HCT116 (cell line): ENCODE results near the gene NDUFAF7. TPM values are rescaled to one million over a fixed set of nuclear protein-coding genes. Genes with fewer than 3 reads are reported as not detected.

Experiments
- ATAC-seq: fragments of 200-7000 bp; cut with Tn5 transposase; 2 replicates; pipeline ENCODE4 v1.9.1; 2020; ENCODE audit warnings: mild to moderate bottlenecking, moderate library complexity
- BruUV-seq: library from RNA; stranded (reverse); fragments of 400-500 nt; replicated peaks from 2 replicates; lab custom pipeline; 2021; lab: Mats Ljungman, UMichigan
- CTCF ChIA-PET: fragments of 300-600 bp; sonication (Branson Sonifier 250); formaldehyde crosslinking; loops from one replicate; lab custom pipeline; 2021; ENCODE audit warnings: antibody characterized with exemption; lab: Charles Lee
- POLR2A ChIA-PET: fragments of 300-600, 350-600 bp; sonication (Branson Sonifier 250); formaldehyde crosslinking; loops from one replicate; lab custom pipeline; 2021; ENCODE audit warnings: antibody characterized with exemption; lab: Charles Lee
- RAD21 ChIA-PET, 2 experiments: fragments of 300-600 bp; sonication (Branson Sonifier 250); formaldehyde crosslinking; loops; one replicate each; lab custom pipeline; 2023; ENCODE audit warnings: low total read pairs in 2 of 2; ENCODE audit not compliant: uncharacterized antibody in 2 of 2, unreplicated experiment in 2 of 2, low non-redundant PET in 1 of 2; lab: Charles Lee
- DNase-seq: peaks from one replicate; pipeline ENCODE4 v3.0.0-alpha.2; 2010; ENCODE audit warnings: low read depth, low spot score
- H2AFZ ChIP-seq: fragments of 200-600 bp; shearing (Covaris generic), sonication (generic); 2 replicates; pipeline ENCODE4 v1.6.1; 2017; ENCODE audit warnings: low read depth, mixed run types, mixed read lengths, antibody characterized with exemption, low read length; ENCODE audit not compliant: poor library complexity, severe bottlenecking
- H3K27ac ChIP-seq: 2 replicates; pipeline ENCODE4 v1.5.1; 2012; ENCODE audit warnings: low read depth, low read length
- H3K27me3 ChIP-seq: fragments of 200-600 bp; sonication (generic); 2 replicates; pipeline ENCODE4 v1.6.1; 2016; ENCODE audit warnings: mixed run types, low read length, mixed read lengths; ENCODE audit not compliant: insufficient read depth
- H3K36me3 ChIP-seq, 2 experiments: fragments of 200-500 bp in 1 of 2; fragments of 200-600 bp in 1 of 2; sonication (Bioruptor generic) in 1 of 2; sonication (generic) in 1 of 2; 2 replicates each; pipeline versions ENCODE4 v1.5.1 to v1.6.1; 2014 to 2016; ENCODE audit warnings: low read length in 2 of 2, inconsistent platforms in 1 of 2, mixed read lengths in 1 of 2, mixed run types in 1 of 2; ENCODE audit not compliant: insufficient read depth in 2 of 2, control insufficient read depth in 1 of 2
- H3K4me1 ChIP-seq, 2 experiments: fragments of 200-600 bp in 1 of 2; sonication (generic) in 1 of 2; 2 replicates each; pipeline versions ENCODE4 v1.5.1 to v1.6.1; 2012 to 2017; ENCODE audit warnings: low read length in 2 of 2, inconsistent platforms in 1 of 2, mild to moderate bottlenecking in 1 of 2, mixed read lengths in 1 of 2, mixed run types in 1 of 2, moderate library complexity in 1 of 2; ENCODE audit not compliant: insufficient read depth in 2 of 2, control insufficient read depth in 1 of 2
- H3K4me2 ChIP-seq: fragments of 200-600 bp; sonication (generic); 2 replicates; pipeline ENCODE4 v1.6.1; 2017; ENCODE audit warnings: mixed run types, low read length, mixed read lengths
- H3K4me3 ChIP-seq, 2 experiments: fragments of 200-600 bp in 1 of 2; sonication (generic) in 1 of 2; replicated peaks in 1 of 2; 2 replicates each; pipeline ENCODE4 v1.5.1; 2011 to 2016; ENCODE audit warnings: low read length in 2 of 2, control low read depth in 1 of 2, low read depth in 1 of 2, mild to moderate bottlenecking in 1 of 2, mixed read lengths in 1 of 2, mixed run types in 1 of 2
- H3K79me2 ChIP-seq: fragments of 200-600 bp; sonication (generic); 2 replicates; pipeline ENCODE4 v1.6.1; 2017; ENCODE audit warnings: mild to moderate bottlenecking, mixed run types, low read length, moderate library complexity, mixed read lengths; ENCODE audit not compliant: insufficient read depth
- H3K9ac ChIP-seq: fragments of 200-600 bp; sonication (generic); 2 replicates; pipeline ENCODE4 v1.6.1; 2016; ENCODE audit warnings: low read length, mixed read lengths
- H3K9me2 ChIP-seq: fragments of 200-600 bp; sonication (generic), shearing (Covaris generic); 2 replicates; pipeline ENCODE4 v1.6.1; 2017; ENCODE audit warnings: mixed run types, mild to moderate bottlenecking, moderate library complexity; ENCODE audit not compliant: insufficient read depth
- H3K9me3 ChIP-seq, 2 experiments: fragments of 200-500 bp in 1 of 2; fragments of 200-600 bp in 1 of 2; sonication (Bioruptor generic) in 1 of 2; sonication (generic) in 1 of 2; 2 replicates each; pipeline ENCODE4 v1.6.1; 2014 to 2017; ENCODE audit warnings: low read length in 2 of 2, mixed read lengths in 2 of 2, inconsistent platforms in 1 of 2, low read depth in 1 of 2, mild to moderate bottlenecking in 1 of 2, mixed run types in 1 of 2, moderate library complexity in 1 of 2; ENCODE audit not compliant: control insufficient read depth in 1 of 2, insufficient read depth in 1 of 2
- H4K20me1 ChIP-seq: fragments of 200-600 bp; sonication (generic), shearing (Covaris generic); 2 replicates; pipeline ENCODE4 v1.6.1; 2017; ENCODE audit warnings: mixed run types, mild to moderate bottlenecking, moderate library complexity; ENCODE audit not compliant: insufficient read depth
- CEBPB ChIP-seq: IDR thresholded peaks from 2 replicates; pipeline ENCODE4 v1.6.1; 2012; ENCODE audit warnings: low read depth
- FOSL1 ChIP-seq: IDR thresholded peaks from 2 replicates; pipeline ENCODE4 v1.6.1; 2012; ENCODE audit warnings: low read depth
- POLR2A ChIP-seq: IDR thresholded peaks from 2 replicates; pipeline ENCODE4 v1.7.0; 2011; ENCODE audit warnings: borderline replicate concordance; ENCODE audit not compliant: insufficient read depth, insufficient read length; ENCODE audit errors: extremely low read depth
- POLR2AphosphoS5 ChIP-seq: IDR thresholded peaks from 2 replicates; pipeline ENCODE4 v1.6.1; 2011; ENCODE audit warnings: mild to moderate bottlenecking, low read depth, low read length, moderate library complexity
- SP1 ChIP-seq: IDR thresholded peaks from 2 replicates; pipeline ENCODE4 v1.6.1; 2012; ENCODE audit warnings: low read depth
- ZBTB33 ChIP-seq: IDR thresholded peaks from 2 replicates; pipeline ENCODE4 v1.6.1; 2011; ENCODE audit warnings: mild to moderate bottlenecking, low read length, moderate library complexity; ENCODE audit not compliant: insufficient replicate concordance; ENCODE audit errors: extremely low read depth
- intact Hi-C: fragments of 100-400 bp; cut with micrococcal nuclease; formaldehyde crosslinking; loops from 2 replicates; pipeline ENCODE4 v1.10.0; 2022
- total RNA-seq: library from RNA; stranded (reverse); gene quantifications from one replicate; pipeline ENCODE4 v1.2.1, GENCODE V29; 2021; ENCODE audit not compliant: unreplicated experiment
- TF ChIP-seq, protein P1 (sequence below), 3 experiments: fragments of 200-600 bp in 1 of 3; sonication (generic) in 1 of 3; IDR thresholded peaks in 2 of 3; conservative IDR thresholded peaks in 1 of 3; 2 replicates each; pipeline ENCODE4 v1.5.1; 2012 to 2017; ENCODE audit warnings: low read depth in 2 of 3, low read length in 2 of 3, antibody characterized with exemption in 1 of 3, borderline replicate concordance in 1 of 3, control low read depth in 1 of 3, mild to moderate bottlenecking in 1 of 3, mixed read lengths in 1 of 3, mixed run types in 1 of 3, moderate library complexity in 1 of 3; ENCODE audit not compliant: insufficient read depth in 1 of 3

Gene NDUFAF7
- total RNA-seq, 1 experiment from 2014 or later, result 21.6 TPM

DNA sequence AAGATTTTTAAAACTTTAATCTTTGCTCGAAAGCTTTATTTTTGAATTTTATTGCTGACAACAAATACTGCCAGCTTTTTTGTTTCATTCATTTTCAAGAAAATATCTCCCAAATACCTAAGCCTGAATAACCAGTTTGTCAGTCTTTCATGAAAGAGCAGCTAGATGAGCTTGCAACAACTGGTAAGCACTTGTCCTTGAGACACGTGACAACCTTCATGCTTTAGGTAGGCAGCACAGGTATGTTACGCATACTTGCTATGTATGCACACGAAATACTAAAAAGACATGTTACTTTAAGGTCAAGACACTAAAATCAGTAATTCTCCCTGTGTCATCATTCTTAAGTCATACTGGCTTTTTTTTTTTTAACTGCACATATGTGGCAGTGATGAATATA lies 12.4 kb upstream of the NDUFAF7 start:
- no peak for ATAC-seq
- Histone ChIP-seq H3K36me3 (peaks cover 61 to 62% of the 10 kb centered on the region in 2 experiments), H3K4me2 (no peak overlapping the region), H3K4me1 (no peaks in the 10 kb centered on the region), H3K79me2 (peaks cover 65% of the 10 kb centered on the region), H3K27ac (no peak overlapping the region), H3K9me3 (no peaks in the 10 kb centered on the region), H3K9me2 (no peaks in the 10 kb centered on the region), H4K20me1 (peaks cover 5% of the 10 kb centered on the region; the same call in 1 of the 2 replicates), H3K27me3 (no peaks in the 10 kb centered on the region), H2AFZ (no peak overlapping the region), H3K4me3 (no peak overlapping the region), H3K9ac (no peak overlapping the region)
- no peak for DNase-seq
- no TSS peak for BruUV-seq
- intact Hi-C loops, result no loop called here
- ChIA-PET CTCF (interaction anchor here (0.7 kb wide), 1 partner anchor 658 kb away, joined by 3 read pairs; no protein-coding TSS in a partner anchor), RAD21 (no interaction called here), POLR2A (no interaction called here)
- TF ChIP-seq SP1, result no peak
- TF ChIP-seq POLR2AphosphoS5, result no peak
- TF ChIP-seq ZBTB33, result no peak
- no peak for TF ChIP-seq CEBPB
- TF ChIP-seq, protein P1, sequence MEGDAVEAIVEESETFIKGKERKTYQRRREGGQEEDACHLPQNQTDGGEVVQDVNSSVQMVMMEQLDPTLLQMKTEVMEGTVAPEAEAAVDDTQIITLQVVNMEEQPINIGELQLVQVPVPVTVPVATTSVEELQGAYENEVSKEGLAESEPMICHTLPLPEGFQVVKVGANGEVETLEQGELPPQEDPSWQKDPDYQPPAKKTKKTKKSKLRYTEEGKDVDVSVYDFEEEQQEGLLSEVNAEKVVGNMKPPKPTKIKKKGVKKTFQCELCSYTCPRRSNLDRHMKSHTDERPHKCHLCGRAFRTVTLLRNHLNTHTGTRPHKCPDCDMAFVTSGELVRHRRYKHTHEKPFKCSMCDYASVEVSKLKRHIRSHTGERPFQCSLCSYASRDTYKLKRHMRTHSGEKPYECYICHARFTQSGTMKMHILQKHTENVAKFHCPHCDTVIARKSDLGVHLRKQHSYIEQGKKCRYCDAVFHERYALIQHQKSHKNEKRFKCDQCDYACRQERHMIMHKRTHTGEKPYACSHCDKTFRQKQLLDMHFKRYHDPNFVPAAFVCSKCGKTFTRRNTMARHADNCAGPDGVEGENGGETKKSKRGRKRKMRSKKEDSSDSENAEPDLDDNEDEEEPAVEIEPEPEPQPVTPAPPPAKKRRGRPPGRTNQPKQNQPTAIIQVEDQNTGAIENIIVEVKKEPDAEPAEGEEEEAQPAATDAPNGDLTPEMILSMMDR (IDR thresholded peaks at IDR 0.05 in 2 of 3, conservative IDR thresholded peaks at IDR 0.05 in 1 of 3; ENCODE audit: borderline replicate concordance in 1 of 3, insufficient read depth in 1 of 3, low read depth in 2 of 3, low read length in 2 of 3), result no peak
- TF ChIP-seq FOSL1, result no peak
- TF ChIP-seq POLR2A, result no peak
